Measurements from ENCODE around the gene AP5S1.

- TF ChIP-seq, protein P1, sequence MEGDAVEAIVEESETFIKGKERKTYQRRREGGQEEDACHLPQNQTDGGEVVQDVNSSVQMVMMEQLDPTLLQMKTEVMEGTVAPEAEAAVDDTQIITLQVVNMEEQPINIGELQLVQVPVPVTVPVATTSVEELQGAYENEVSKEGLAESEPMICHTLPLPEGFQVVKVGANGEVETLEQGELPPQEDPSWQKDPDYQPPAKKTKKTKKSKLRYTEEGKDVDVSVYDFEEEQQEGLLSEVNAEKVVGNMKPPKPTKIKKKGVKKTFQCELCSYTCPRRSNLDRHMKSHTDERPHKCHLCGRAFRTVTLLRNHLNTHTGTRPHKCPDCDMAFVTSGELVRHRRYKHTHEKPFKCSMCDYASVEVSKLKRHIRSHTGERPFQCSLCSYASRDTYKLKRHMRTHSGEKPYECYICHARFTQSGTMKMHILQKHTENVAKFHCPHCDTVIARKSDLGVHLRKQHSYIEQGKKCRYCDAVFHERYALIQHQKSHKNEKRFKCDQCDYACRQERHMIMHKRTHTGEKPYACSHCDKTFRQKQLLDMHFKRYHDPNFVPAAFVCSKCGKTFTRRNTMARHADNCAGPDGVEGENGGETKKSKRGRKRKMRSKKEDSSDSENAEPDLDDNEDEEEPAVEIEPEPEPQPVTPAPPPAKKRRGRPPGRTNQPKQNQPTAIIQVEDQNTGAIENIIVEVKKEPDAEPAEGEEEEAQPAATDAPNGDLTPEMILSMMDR (conservative IDR thresholded peaks at IDR 0.05 in 1 of 2, IDR thresholded peaks at IDR 0.05 in 1 of 2; ENCODE audit: extremely low read depth in 1 of 2, insufficient read depth in 1 of 2, low read depth in 1 of 2, low read length in 2 of 2) = no peak
- no peak for TF ChIP-seq EZH2 (IDR thresholded peaks at IDR 0.05; ENCODE audit: borderline replicate concordance, low read length)
Measured at GRCh38 chr20:3787324-3788014, 32.9 kb upstream of the AP5S1 start.
